CD14-positive monocyte (primary cell): ENCODE results near the gene DES. TPM values are rescaled to one million over a fixed set of nuclear protein-coding genes. Genes with fewer than 3 reads are reported as not detected.

ENCODE experiments used
- DNase-seq, 3 donors: peaks; one replicate each; pipeline ENCODE4 v3.0.0-alpha.2; 2011 to 2022
- H2AFZ ChIP-seq: 2 replicates; pipeline ENCODE4 v1.6.0; 2012; ENCODE audit warnings: mild to moderate bottlenecking, low read depth, low read length, inconsistent platforms; ENCODE audit not compliant: insufficient read depth, poor library complexity, severe bottlenecking
- H3K27ac ChIP-seq, 2 donors: 1 replicate in 1 of 2; 2 replicates in 1 of 2; pipeline ENCODE4 v1.5.1; 2012 to 2013; ENCODE audit warnings: low read length in 2 of 2, control low read depth in 1 of 2, inconsistent platforms in 1 of 2, low read depth in 1 of 2, mild to moderate bottlenecking in 1 of 2
- H3K27me3 ChIP-seq, 2 donors: one replicate each; pipeline versions ENCODE4 v1.6.0 to v1.6.1; 2011 to 2013; ENCODE audit warnings: low read length in 2 of 2; ENCODE audit not compliant: control insufficient read depth in 2 of 2, insufficient read depth in 2 of 2
- H3K36me3 ChIP-seq, 2 donors: replicated peaks in 1 of 2; 1 replicate in 1 of 2; 2 replicates in 1 of 2; pipeline versions ENCODE4 v1.5.1 to v1.6.1; 2012 to 2013; ENCODE audit warnings: low read length in 2 of 2, control low read depth in 1 of 2, inconsistent platforms in 1 of 2, mild to moderate bottlenecking in 1 of 2; ENCODE audit not compliant: insufficient read depth in 2 of 2, control insufficient read depth in 1 of 2
- H3K4me1 ChIP-seq, 2 donors: 1 replicate in 1 of 2; 2 replicates in 1 of 2; pipeline versions ENCODE4 v1.5.1 to v1.6.1; 2012 to 2013; ENCODE audit warnings: low read length in 2 of 2, control low read depth in 1 of 2, inconsistent platforms in 1 of 2, mild to moderate bottlenecking in 1 of 2, moderate library complexity in 1 of 2; ENCODE audit not compliant: insufficient read depth in 2 of 2, control insufficient read depth in 1 of 2
- H3K4me2 ChIP-seq: replicated peaks from 2 replicates; pipeline ENCODE3; 2012; ENCODE audit warnings: low read length, moderate library complexity, mild to moderate bottlenecking; ENCODE audit not compliant: poor library complexity, severe bottlenecking; ENCODE audit errors: extremely low read depth
- H3K4me3 ChIP-seq, 3 experiments: fragments of 200-600 bp in 1 of 3; sonication (generic) in 1 of 3; replicated peaks in 1 of 3; 1 replicate in 2 of 3; 2 replicates in 1 of 3; pipeline ENCODE4 v1.5.1; 2011 to 2013; ENCODE audit warnings: low read length in 3 of 3, mild to moderate bottlenecking in 3 of 3, control low read depth in 2 of 3, low read depth in 2 of 3, inconsistent platforms in 1 of 3, moderate library complexity in 1 of 3
- H3K79me2 ChIP-seq: 2 replicates; pipeline ENCODE4 v1.6.0; 2012; ENCODE audit warnings: mild to moderate bottlenecking, control low read depth, inconsistent platforms, low read length, moderate library complexity; ENCODE audit not compliant: insufficient read depth
- H3K9ac ChIP-seq: 2 replicates; pipeline ENCODE4 v1.6.0; 2017; ENCODE audit warnings: low read length, mild to moderate bottlenecking; ENCODE audit not compliant: insufficient read depth, poor library complexity, severe bottlenecking
- H3K9me3 ChIP-seq, 2 donors: replicated peaks in 1 of 2; 1 replicate in 1 of 2; 2 replicates in 1 of 2; pipeline versions ENCODE4 v1.5.1 to v1.6.1; 2012 to 2013; ENCODE audit warnings: low read length in 2 of 2, control low read depth in 1 of 2; ENCODE audit not compliant: control insufficient read depth in 1 of 2, insufficient read depth in 1 of 2
- H4K20me1 ChIP-seq: 2 replicates; pipeline ENCODE4 v1.6.0; 2012; ENCODE audit warnings: mild to moderate bottlenecking, low read length, control low read depth, moderate library complexity; ENCODE audit not compliant: insufficient read depth
- H3K27ac Mint-ChIP-seq, 7 donors: one replicate each; pipeline ENCODE4 v1.8.0; 2020; ENCODE audit warnings: mild to moderate bottlenecking in 7 of 7, mixed read lengths in 7 of 7, moderate library complexity in 6 of 7, inconsistent platforms in 2 of 7
- H3K27me3 Mint-ChIP-seq, 3 donors: one replicate each; pipeline ENCODE4 v1.8.0; 2021 to 2022; ENCODE audit warnings: low read depth in 3 of 3, mild to moderate bottlenecking in 3 of 3, mixed read lengths in 3 of 3, moderate library complexity in 3 of 3, inconsistent platforms in 1 of 3
- H3K36me3 Mint-ChIP-seq, 2 donors: one replicate each; pipeline ENCODE4 v1.8.0; 2020; ENCODE audit warnings: mixed read lengths in 2 of 2, inconsistent platforms in 1 of 2, mild to moderate bottlenecking in 1 of 2
- H3K4me1 Mint-ChIP-seq: one replicate; pipeline ENCODE4 v1.8.0; 2020; ENCODE audit warnings: mild to moderate bottlenecking, mixed read lengths
- H3K4me3 Mint-ChIP-seq, 2 donors: one replicate each; pipeline ENCODE4 v1.8.0; 2020; ENCODE audit warnings: mild to moderate bottlenecking in 2 of 2, mixed read lengths in 2 of 2, moderate library complexity in 1 of 2
- H3K9me3 Mint-ChIP-seq, 7 donors: one replicate each; pipeline ENCODE4 v1.8.0; 2020 to 2022; ENCODE audit warnings: mixed read lengths in 7 of 7, mild to moderate bottlenecking in 6 of 7, moderate library complexity in 6 of 7, inconsistent platforms in 2 of 7
- WGBS: methylation state at CpG from one replicate; pipeline ENCODE4 v1.1.5; 2013; ENCODE audit warnings: missing lambda C conversion rate; ENCODE audit not compliant: insufficient coverage; 5-methylcytosine and 5-hydroxymethylcytosine counted together
- intact Hi-C, 2 donors: fragments of 100-400 bp; cut with micrococcal nuclease; formaldehyde crosslinking; loops; one replicate each; pipeline versions ENCODE4 v1.15.0 to v1.15.1; 2023
- polyA plus RNA-seq, 3 donors: library from polyadenylated mRNA; depleted of rRNA in 1 of 3; unstranded in 2 of 3; stranded (reverse) in 1 of 3; fragments of 300-500 nt in 2 of 3; fragments of >200 nt in 1 of 3; fragmentation: Illumina TruSeq in 2 of 3; gene quantifications; 1 replicate in 2 of 3; 2 replicates in 1 of 3; pipeline ENCODE4 v1.2.3, GENCODE V29; 2012 to 2021
- TF ChIP-seq, protein P1 (sequence below): fragments of 200-600 bp; IDR thresholded peaks from one replicate; pipeline ENCODE4 v1.8.0; 2022; ENCODE audit warnings: antibody characterized with exemption, mild to moderate bottlenecking

DES gene
- polyA plus RNA-seq, 3 donors = 2.4 to 4.0 (median 2.4) TPM

DNA sequence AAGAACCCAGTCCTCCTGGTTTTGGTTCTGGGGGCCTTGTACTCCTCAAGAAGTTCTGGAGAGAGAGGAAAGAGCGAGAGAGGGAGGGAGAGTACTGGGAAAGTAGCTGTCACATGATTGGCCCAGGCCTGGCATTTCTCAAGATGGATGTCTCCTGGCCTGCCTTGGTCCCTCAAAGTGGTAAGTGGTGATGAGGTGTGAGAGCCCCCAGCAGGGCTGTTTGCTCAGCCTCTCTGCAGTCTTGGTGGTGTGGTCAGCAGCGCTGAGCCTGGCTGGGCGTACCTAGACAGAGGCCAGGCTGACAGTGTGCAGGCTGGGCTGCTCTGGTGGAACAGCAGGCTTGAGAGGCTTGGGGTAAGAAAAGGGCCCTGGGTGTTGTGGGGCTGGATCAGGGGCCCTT, 19.0 kb downstream of the DES start:
- TF ChIP-seq, protein P1, sequence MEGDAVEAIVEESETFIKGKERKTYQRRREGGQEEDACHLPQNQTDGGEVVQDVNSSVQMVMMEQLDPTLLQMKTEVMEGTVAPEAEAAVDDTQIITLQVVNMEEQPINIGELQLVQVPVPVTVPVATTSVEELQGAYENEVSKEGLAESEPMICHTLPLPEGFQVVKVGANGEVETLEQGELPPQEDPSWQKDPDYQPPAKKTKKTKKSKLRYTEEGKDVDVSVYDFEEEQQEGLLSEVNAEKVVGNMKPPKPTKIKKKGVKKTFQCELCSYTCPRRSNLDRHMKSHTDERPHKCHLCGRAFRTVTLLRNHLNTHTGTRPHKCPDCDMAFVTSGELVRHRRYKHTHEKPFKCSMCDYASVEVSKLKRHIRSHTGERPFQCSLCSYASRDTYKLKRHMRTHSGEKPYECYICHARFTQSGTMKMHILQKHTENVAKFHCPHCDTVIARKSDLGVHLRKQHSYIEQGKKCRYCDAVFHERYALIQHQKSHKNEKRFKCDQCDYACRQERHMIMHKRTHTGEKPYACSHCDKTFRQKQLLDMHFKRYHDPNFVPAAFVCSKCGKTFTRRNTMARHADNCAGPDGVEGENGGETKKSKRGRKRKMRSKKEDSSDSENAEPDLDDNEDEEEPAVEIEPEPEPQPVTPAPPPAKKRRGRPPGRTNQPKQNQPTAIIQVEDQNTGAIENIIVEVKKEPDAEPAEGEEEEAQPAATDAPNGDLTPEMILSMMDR = no peak
- no peaks in the 10 kb centered on the region for H3K36me3 ChIP-seq
- H3K4me2 ChIP-seq = no peak overlapping the region
- H2AFZ ChIP-seq = no peak overlapping the region
- no peak overlapping the region for H3K4me3 Mint-ChIP-seq
- peaks cover 0 to 17% (median 3%) of the 10 kb centered on the region in 7 donors for H3K9me3 Mint-ChIP-seq
- H4K20me1 ChIP-seq = no peaks in the 10 kb centered on the region
- no peak overlapping the region for H3K4me3 ChIP-seq
- no peaks in the 10 kb centered on the region for H3K4me1 Mint-ChIP-seq
- no peaks in the 10 kb centered on the region for H3K79me2 ChIP-seq
- no peak overlapping the region for H3K27ac Mint-ChIP-seq
- H3K27me3 Mint-ChIP-seq = peaks cover 17 to 47% (median 44%) of the 10 kb centered on the region in 3 donors
- no peak for DNase-seq
- intact Hi-C loops = no loop called here
- H3K27me3 ChIP-seq = peaks cover 29 to 84% of the 10 kb centered on the region in 2 donors
- no peak overlapping the region for H3K9ac ChIP-seq
- no peak overlapping the region for H3K27ac ChIP-seq
- H3K36me3 Mint-ChIP-seq = peaks cover 0 to 3% of the 10 kb centered on the region in 2 donors
- peaks cover 0 to 17% of the 10 kb centered on the region in 2 donors for H3K9me3 ChIP-seq
- 86% methylated on average over 3 of the region's 3 CpGs for WGBS
- no peaks in the 10 kb centered on the region for H3K4me1 ChIP-seq

DNA sequence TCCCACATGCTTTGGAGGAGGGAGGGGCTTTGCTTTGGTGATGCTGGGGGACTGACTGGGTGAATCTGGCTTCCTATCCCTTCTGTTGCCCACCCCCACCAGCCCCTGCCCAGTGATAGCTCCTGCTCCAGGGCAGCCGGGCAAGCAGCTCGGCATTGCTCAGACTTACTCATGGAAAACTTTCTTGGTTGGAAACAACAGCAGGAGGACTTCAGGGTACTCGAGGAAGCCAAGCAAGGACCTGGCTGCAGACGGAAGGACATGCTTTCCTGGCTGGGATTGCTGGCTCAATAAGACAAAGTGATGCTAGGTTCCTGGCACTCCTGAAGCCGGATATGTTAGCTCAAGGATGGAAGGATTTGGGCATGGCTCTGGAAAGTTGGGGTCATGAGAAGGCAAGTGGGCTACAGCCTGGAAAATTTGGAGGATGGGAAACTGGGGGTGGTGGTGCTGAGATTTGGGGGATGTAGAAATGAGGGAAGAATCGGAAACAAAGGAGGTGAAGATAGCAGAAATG, 19.6 kb downstream of the DES start:
- TF ChIP-seq, protein P1 = no peak
- H3K4me2 ChIP-seq = no peak overlapping the region
- no peak for DNase-seq
- 82% methylated on average over 5 of the region's 6 CpGs for WGBS
- no peaks in the 10 kb centered on the region for H3K36me3 ChIP-seq
- no peak overlapping the region for H2AFZ ChIP-seq
- H3K9me3 ChIP-seq = peaks cover 0 to 17% of the 10 kb centered on the region in 2 donors
- H3K27me3 Mint-ChIP-seq = peaks cover 21 to 51% (median 46%) of the 10 kb centered on the region in 3 donors
- peaks cover 3% of the 10 kb centered on the region for H3K4me1 Mint-ChIP-seq
- peaks cover 30 to 86% of the 10 kb centered on the region in 2 donors for H3K27me3 ChIP-seq
- peaks cover 0 to 3% of the 10 kb centered on the region in 2 donors for H3K36me3 Mint-ChIP-seq
- H3K4me3 Mint-ChIP-seq = no peak overlapping the region
- intact Hi-C loops = no loop called here
- H4K20me1 ChIP-seq = no peaks in the 10 kb centered on the region
- no peak overlapping the region for H3K9ac ChIP-seq
- H3K4me1 ChIP-seq = no peaks in the 10 kb centered on the region
- H3K79me2 ChIP-seq = no peaks in the 10 kb centered on the region
- no peak overlapping the region for H3K27ac ChIP-seq
- no peak overlapping the region for H3K27ac Mint-ChIP-seq
- peaks cover 0 to 17% (median 3%) of the 10 kb centered on the region in 7 donors for H3K9me3 Mint-ChIP-seq
- no peak overlapping the region for H3K4me3 ChIP-seq
